Measurements from ENCODE around the gene FAM200B. TPM values are rescaled to one million over a fixed set of nuclear protein-coding genes. Genes with fewer than 3 reads are reported as not detected.
A peak's percentile ranks its signal among the peaks of the same experiment; 100 is the strongest.

FAM200B gene
- total RNA-seq, 3 donors from 2014 or later, result 35.3 to 46.1 (median 38.9) TPM

DNA sequence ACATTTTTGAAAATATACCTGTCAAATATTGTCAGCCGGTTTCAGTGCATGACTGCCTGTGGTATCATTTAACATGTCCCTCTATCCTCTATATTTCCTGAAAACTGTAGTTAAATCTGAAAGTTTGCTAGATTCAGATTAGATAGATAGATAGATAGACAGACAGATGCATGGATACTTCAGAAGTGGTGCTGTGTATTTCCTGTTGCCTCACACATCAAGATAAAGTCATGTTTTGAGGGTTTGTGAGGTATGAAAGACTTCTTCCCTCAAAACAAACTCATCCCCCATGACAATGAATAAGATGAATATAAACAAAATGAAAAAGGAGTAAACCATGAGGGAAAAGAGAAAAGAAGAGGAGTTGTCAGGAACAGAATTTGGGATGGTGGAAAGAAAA lies 15.2 kb downstream of the FAM200B start:
- no peaks in the 10 kb centered on the region for H3K36me3 ChIP-seq (ENCODE audit: low read depth)
- H3K4me3 ChIP-seq, result no peak overlapping the region
- intact Hi-C loops (cut with DNase I, micrococcal nuclease), result no loop called here
- no peaks in the 10 kb centered on the region for H3K4me1 ChIP-seq (ENCODE audit: low read depth)
- TF ChIP-seq, protein P1, sequence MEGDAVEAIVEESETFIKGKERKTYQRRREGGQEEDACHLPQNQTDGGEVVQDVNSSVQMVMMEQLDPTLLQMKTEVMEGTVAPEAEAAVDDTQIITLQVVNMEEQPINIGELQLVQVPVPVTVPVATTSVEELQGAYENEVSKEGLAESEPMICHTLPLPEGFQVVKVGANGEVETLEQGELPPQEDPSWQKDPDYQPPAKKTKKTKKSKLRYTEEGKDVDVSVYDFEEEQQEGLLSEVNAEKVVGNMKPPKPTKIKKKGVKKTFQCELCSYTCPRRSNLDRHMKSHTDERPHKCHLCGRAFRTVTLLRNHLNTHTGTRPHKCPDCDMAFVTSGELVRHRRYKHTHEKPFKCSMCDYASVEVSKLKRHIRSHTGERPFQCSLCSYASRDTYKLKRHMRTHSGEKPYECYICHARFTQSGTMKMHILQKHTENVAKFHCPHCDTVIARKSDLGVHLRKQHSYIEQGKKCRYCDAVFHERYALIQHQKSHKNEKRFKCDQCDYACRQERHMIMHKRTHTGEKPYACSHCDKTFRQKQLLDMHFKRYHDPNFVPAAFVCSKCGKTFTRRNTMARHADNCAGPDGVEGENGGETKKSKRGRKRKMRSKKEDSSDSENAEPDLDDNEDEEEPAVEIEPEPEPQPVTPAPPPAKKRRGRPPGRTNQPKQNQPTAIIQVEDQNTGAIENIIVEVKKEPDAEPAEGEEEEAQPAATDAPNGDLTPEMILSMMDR (IDR thresholded peaks at IDR 0.05), result no peak
- ATAC-seq (no peak), DNase-seq (no peak)
- H3K9me3 ChIP-seq, result no peaks in the 10 kb centered on the region

DNA sequence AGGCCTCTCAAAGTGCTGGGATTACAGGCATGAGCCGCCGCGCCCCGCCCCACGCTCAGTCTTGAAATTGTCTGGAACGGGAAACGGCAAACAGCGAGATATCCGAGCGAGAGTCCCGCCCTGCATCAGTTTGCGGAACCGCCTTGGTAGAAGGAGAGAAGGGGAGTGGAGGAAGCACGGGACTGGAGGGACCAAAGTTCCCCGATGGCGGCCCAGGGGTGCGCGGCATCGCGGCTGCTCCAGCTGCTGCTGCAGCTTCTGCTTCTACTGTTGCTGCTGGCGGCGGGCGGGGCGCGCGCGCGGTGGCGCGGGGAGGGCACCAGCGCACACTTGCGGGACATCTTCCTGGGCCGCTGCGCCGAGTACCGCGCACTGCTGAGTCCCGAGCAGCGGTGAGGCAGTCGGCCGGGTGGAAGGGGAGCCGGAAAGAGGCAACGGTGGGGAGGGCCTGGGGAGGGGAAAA lies 21.3 kb downstream of the FAM200B start, which contains the start of gene BST1:
Gene BST1 (plus strand): TSS at position 125 of the 463 bp plus-strand sequence. CDS start 80 bp downstream, at position 205.
- no peaks in the 10 kb centered on the region for H3K9me3 ChIP-seq
- H3K36me3 ChIP-seq (ENCODE audit: low read depth), result no peaks in the 10 kb centered on the region
- DNase-seq (peak; percentile 87 to 89 (median 89)), ATAC-seq (peak; percentile 94)
- no peaks in the 10 kb centered on the region for H3K4me1 ChIP-seq (ENCODE audit: low read depth)
- TF ChIP-seq, protein P1 (IDR thresholded peaks at IDR 0.05), result no peak
- intact Hi-C loops (cut with DNase I, micrococcal nuclease), result no loop called here
- H3K4me3 ChIP-seq, result no peak within 1 kb of the TSS

DNA sequence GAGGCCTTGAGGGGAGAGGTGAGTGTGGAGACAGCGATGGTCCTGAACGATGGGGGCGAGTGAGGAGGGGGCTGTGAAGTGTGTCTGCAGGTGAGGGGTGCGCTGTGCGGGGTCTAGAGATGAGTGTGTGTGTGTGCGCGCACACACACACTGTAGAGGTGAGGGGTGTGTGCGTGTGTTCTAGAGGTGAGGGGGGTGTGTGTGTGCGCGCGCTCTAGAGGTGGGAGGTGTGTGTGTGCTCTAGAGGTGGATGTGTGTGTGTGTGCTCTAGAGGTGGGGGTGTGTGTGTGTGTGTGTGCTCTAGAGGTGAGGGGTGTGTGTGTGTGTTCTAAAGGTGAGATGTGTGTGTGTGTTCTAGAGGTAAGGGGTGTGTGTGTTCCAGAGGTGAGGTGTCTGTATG lies 21.8 kb downstream of the FAM200B start:
- ATAC-seq (peak; percentile 5), DNase-seq (no peak)
- Histone ChIP-seq H3K9me3 (no peaks in the 10 kb centered on the region), H3K36me3 (ENCODE audit: low read depth) (no peaks in the 10 kb centered on the region), H3K4me3 (no peak overlapping the region), H3K4me1 (ENCODE audit: low read depth) (no peaks in the 10 kb centered on the region)
- TF ChIP-seq, protein P1 (IDR thresholded peaks at IDR 0.05), result no peak
- intact Hi-C loops (cut with DNase I, micrococcal nuclease), result no loop called here

DNA sequence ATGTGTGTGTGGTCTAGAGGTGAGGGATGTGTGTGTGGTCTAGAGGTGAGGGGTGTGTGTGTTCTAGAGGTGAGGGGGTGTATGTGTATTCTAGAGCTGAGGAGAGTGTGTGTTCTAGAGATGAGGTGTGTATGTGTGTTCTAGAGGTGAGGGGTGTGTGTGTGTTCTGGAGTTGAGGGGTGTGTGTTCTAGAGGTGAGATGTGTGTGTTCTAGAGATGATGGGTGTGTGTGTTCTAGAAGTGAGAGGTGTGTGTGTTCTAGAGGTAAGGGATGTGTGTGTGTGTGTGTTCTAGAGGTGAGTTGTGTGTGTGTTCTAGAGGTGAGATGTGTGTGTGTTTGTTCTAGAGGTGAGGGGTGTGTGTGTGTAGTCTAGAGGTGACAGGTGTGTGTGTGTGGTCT lies 22.5 kb downstream of the FAM200B start:
- Histone ChIP-seq H3K4me3 (no peak overlapping the region), H3K36me3 (ENCODE audit: low read depth) (no peaks in the 10 kb centered on the region), H3K4me1 (ENCODE audit: low read depth) (no peaks in the 10 kb centered on the region), H3K9me3 (no peaks in the 10 kb centered on the region)
- intact Hi-C loops (cut with DNase I, micrococcal nuclease), result no loop called here
- ATAC-seq (no peak), DNase-seq (no peak)
- TF ChIP-seq, protein P1 (IDR thresholded peaks at IDR 0.05), result no peak

DNA sequence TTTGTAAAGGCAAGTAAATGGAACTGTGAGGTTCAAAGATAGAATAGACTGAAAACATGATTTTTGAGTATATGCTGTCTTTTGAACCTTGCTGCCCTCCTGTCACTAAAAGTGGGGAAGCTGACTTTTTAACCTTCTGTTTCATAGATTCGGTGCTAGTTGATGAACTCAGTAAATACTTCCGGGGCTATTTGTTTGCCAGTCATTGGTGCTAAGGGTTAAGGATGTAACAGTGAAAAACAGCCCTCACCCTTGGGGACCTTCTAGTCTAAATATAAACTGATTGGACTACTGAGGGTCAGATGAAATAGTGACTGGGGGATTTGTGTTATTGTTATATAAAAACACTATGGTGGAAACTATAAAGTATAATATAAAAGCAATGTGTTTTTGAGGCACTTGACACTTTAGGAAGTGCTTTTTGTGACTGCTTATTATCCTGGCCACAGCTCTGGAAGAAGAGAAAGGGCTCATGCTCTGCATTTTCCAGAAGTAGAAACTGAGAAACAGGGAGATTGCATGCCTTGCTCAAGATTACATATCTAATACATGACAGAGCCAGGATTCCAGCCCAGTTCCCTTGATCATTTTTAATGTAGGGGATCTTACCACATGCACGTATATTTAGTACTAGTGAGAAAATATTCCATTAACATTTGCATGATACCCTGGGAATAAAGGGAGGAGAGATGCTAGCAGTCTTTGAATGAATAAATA lies 25.2 kb downstream of the FAM200B start:
- H3K4me1 ChIP-seq (ENCODE audit: low read depth), result no peaks in the 10 kb centered on the region
- DNase-seq (no peak), ATAC-seq (no peak)
- no peaks in the 10 kb centered on the region for H3K36me3 ChIP-seq (ENCODE audit: low read depth)
- intact Hi-C loops (cut with DNase I, micrococcal nuclease), result no loop called here
- H3K9me3 ChIP-seq, result no peaks in the 10 kb centered on the region
- TF ChIP-seq, protein P1 (IDR thresholded peaks at IDR 0.05), result no peak
- H3K4me3 ChIP-seq, result no peak overlapping the region
